Adrenal gland (tissue), 12 donors: ENCODE measurements around the gene NCKIPSD. TPM values are rescaled to one million over a fixed set of nuclear protein-coding genes. Genes with fewer than 3 reads are reported as not detected.

ENCODE experiments used
- DNase-seq, 7 donors: peaks; one replicate each; pipeline ENCODE4 v3.0.0-alpha.2; 2019 to 2020
- H3K27ac ChIP-seq, 5 donors: fragments of 200-600 bp; sonication (generic) in 4 of 5; 1 replicate in 3 of 5; 2 replicates in 2 of 5; pipeline versions ENCODE4 v1.5.1 to v1.8.0; 2016 to 2020; ENCODE audit warnings: mild to moderate bottlenecking in 1 of 5
- H3K27me3 ChIP-seq: fragments of 200-600 bp; 2 replicates; pipeline ENCODE4 v1.8.0; 2021
- H3K36me3 ChIP-seq, 2 donors: fragments of 200-600 bp; replicated peaks in 1 of 2; 1 replicate in 1 of 2; 2 replicates in 1 of 2; pipeline versions ENCODE4 v1.5.1 to v1.8.0; 2018 to 2022
- H3K4me1 ChIP-seq, 2 donors: fragments of 200-600 bp; replicated peaks in 1 of 2; 1 replicate in 1 of 2; 2 replicates in 1 of 2; pipeline versions ENCODE4 v1.5.1 to v1.8.0; 2018 to 2021
- H3K4me3 ChIP-seq, 4 donors: fragments of 200-600 bp; sonication (generic) in 3 of 4; one replicate each; pipeline ENCODE4 v1.5.1; 2016 to 2018
- H3K9me3 ChIP-seq, 3 donors: fragments of 200-600 bp; sonication (generic) in 1 of 3; replicated peaks in 1 of 3; 1 replicate in 2 of 3; 2 replicates in 1 of 3; pipeline versions ENCODE4 v1.5.1 to v1.8.0; 2016 to 2021
- CTCF ChIP-seq, 6 experiments: fragments of 450-650 bp in 4 of 6; fragments of 200-600 bp in 2 of 6; sonication (generic) in 1 of 6; IDR thresholded peaks; 1 replicate in 5 of 6; 2 replicates in 1 of 6; pipeline versions ENCODE4 v1.5.1 to v1.8.0; 2016 to 2021; ENCODE audit warnings: antibody characterized with exemption in 6 of 6, mild to moderate bottlenecking in 2 of 6, moderate library complexity in 1 of 6
- POLR2A ChIP-seq, 2 donors: fragments of 450-650 bp; IDR thresholded peaks; one replicate each; pipeline ENCODE4 v1.6.1; 2017; ENCODE audit warnings: antibody characterized with exemption in 2 of 2, mild to moderate bottlenecking in 2 of 2, moderate library complexity in 1 of 2
- WGBS, 4 donors: extraction: QIAGEN DNeasy Blood & Tissue Kit in 2 of 4; methylation state at CpG; one replicate each; pipeline versions ENCODE4 v1.1.5 to v1.1.7; 2013 to 2017; 5-methylcytosine and 5-hydroxymethylcytosine counted together
- intact Hi-C, 2 donors: fragments of 100-400 bp; cut with DNase I; formaldehyde crosslinking; loops; one replicate each; pipeline versions ENCODE4 v1.14.1 to v1.15.0; 2022 to 2023
- polyA plus RNA-seq, 3 donors: library from polyadenylated mRNA; stranded (reverse); fragments of 200-250 nt in 2 of 3; fragments of 350-450 nt in 1 of 3; fragmentation: Illumina TruSeq in 1 of 3; extraction: RNeasy Lipid Tissue Mini Kit (QIAGEN cat#74804) in 1 of 3; gene quantifications; one replicate each; pipeline ENCODE4 v1.2.3, GENCODE V29; 2013 to 2014
- total RNA-seq, 9 donors: library from RNA; depleted of rRNA in 4 of 9; stranded (reverse); fragments of >200 nt in 4 of 9; fragments of 120-200 nt in 1 of 9; fragmentation: NEBNext Ultra II Directional in 1 of 9; extraction: Animal tissue kit (Norgen Biotek cat#: 25700) in 1 of 9; gene quantifications; one replicate each; pipeline versions ENCODE4 v1.1.0 to v1.2.4, GENCODE V29; 2013 to 2023
- donor health status: healthy with polysubstance abuse.
- donor health status: Bipolar disorder and iron deficiency.
- donor health status: DM: yes; HTN: yes; CAD: no.
- donor health status: DM: no; HTN: no; CAD: no.
- donor health status: DM: no; HTN: no; CAD: no.
- donor health status: DM: yes; HTN: yes; CAD: no.

The NCKIPSD gene
- total and polyA plus RNA-seq, 12 donors: 14.0 to 78.7 (median 26.7) TPM

GRCh38 chr3:48684054-48684349, 1.7 kb downstream of the NCKIPSD start:
- Histone ChIP-seq H3K4me3 (peak overlapping the region in 1 of 4 donors; percentile 87), H3K36me3 (peaks cover 0 to 54% of the 10 kb centered on the region in 2 donors), H3K4me1 (peaks cover 16 to 33% of the 10 kb centered on the region in 2 donors), H3K9me3 (no peaks in the 10 kb centered on the region), H3K27me3 (no peaks in the 10 kb centered on the region), H3K27ac (peak overlapping the region in 4 of 5 donors; percentile 10 to 94 (median 50))
- DNase-seq: no peak
- intact Hi-C loops: no loop called here
- no peak for TF ChIP-seq POLR2A (IDR thresholded peaks at IDR 0.05)
- no peak for TF ChIP-seq CTCF (IDR thresholded peaks at IDR 0.05)
- 45 to 56% (median 52%) methylated on average over 8 of the region's 8 CpGs for WGBS, 4 donors

- peaks cover 16 to 33% of the 10 kb centered on the region in 2 donors for H3K4me1 ChIP-seq
- intact Hi-C loops: no loop called here
- no peak overlapping the region for H3K4me3 ChIP-seq
- H3K27ac ChIP-seq: peak overlapping the region in 2 of 5 donors; percentile 48 to 70
- H3K27me3 ChIP-seq: no peaks in the 10 kb centered on the region
- H3K9me3 ChIP-seq: no peaks in the 10 kb centered on the region
- H3K36me3 ChIP-seq: peaks cover 0 to 54% of the 10 kb centered on the region in 2 donors
- no peak for TF ChIP-seq CTCF (IDR thresholded peaks at IDR 0.05)
- TF ChIP-seq POLR2A (IDR thresholded peaks at IDR 0.05): no peak
- WGBS, 4 donors: 68 to 78% (median 75%) methylated on average over 9 of the region's 9 CpGs
- DNase-seq: no peak
Measured at GRCh38 chr3:48682786-48683185, 2.9 kb downstream of the NCKIPSD start.

GRCh38 chr3:48681974-48682610, 3.6 kb downstream of the NCKIPSD start:
- 87 to 96% (median 96%) methylated on average over 4 to 17 of the region's 17 CpGs for WGBS, 4 donors
- no peak overlapping the region for H3K4me3 ChIP-seq
- H3K9me3 ChIP-seq: no peaks in the 10 kb centered on the region
- intact Hi-C loops: no loop called here
- no peak overlapping the region for H3K27ac ChIP-seq
- no peak for DNase-seq
- H3K36me3 ChIP-seq: peaks cover 0 to 50% of the 10 kb centered on the region in 2 donors
- H3K27me3 ChIP-seq: no peaks in the 10 kb centered on the region
- TF ChIP-seq POLR2A (IDR thresholded peaks at IDR 0.05): no peak
- no peak for TF ChIP-seq CTCF (IDR thresholded peaks at IDR 0.05)
- peaks cover 16 to 27% of the 10 kb centered on the region in 2 donors for H3K4me1 ChIP-seq

- H3K27me3 ChIP-seq: no peaks in the 10 kb centered on the region
- H3K27ac ChIP-seq: no peak overlapping the region
- WGBS, 4 donors: 92 to 95% (median 93%) methylated on average over 6 to 7 of the region's 7 CpGs; no CpG with 5 or more reads in 1 of the 4 donors
- peaks cover 0 to 50% of the 10 kb centered on the region in 2 donors for H3K36me3 ChIP-seq
- H3K4me3 ChIP-seq: no peak overlapping the region
- H3K9me3 ChIP-seq: no peaks in the 10 kb centered on the region
- no peak for DNase-seq
- intact Hi-C loops: no loop called here
- H3K4me1 ChIP-seq: peaks cover 16 to 25% of the 10 kb centered on the region in 2 donors
- TF ChIP-seq CTCF (IDR thresholded peaks at IDR 0.05) (no peak), POLR2A (IDR thresholded peaks at IDR 0.05) (no peak)
Measured at GRCh38 chr3:48681541-48681880, 4.2 kb downstream of the NCKIPSD start.
